ENCODE data around the gene MPND. TPM values are rescaled to one million over a fixed set of nuclear protein-coding genes. Genes with fewer than 3 reads are reported as not detected.

Gene MPND
- total and polyA plus RNA-seq, 12 donors: 15.2 to 26.6 (median 20.9) TPM

Other genes with a start within 250 kb of the MPND start
- 100 to 1,000 TPM in 5 of 10 donors, 10 to 100 TPM in 5; 91.5 to 155 (median 101) TPM for gene MAP2K2, start 219.4 kb upstream of the MPND start, total RNA-seq
- 100 to 1,000 TPM; 163 to 288 TPM for gene MAP2K2, start 219.4 kb upstream of the MPND start, polyA plus RNA-seq
- not detected for gene CREB3L3, start 189.9 kb upstream of the MPND start, total RNA-seq
- under 1 TPM in 1 of 2 donors, not detected in 1; 0.01 TPM for gene CREB3L3, start 189.9 kb upstream of the MPND start, polyA plus RNA-seq
- gene SIRT6, start 161.0 kb upstream of the MPND start, total RNA-seq: 10 to 100 TPM in 8 of 10 donors, 1 to 10 TPM in 2; 7.9 to 14.6 (median 11.9) TPM
- gene SIRT6, start 161.0 kb upstream of the MPND start, polyA plus RNA-seq: 10 to 100 TPM; 24.1 to 26.9 TPM
- gene ANKRD24, start 160.9 kb upstream of the MPND start, total RNA-seq: 1 to 10 TPM in 1 of 10 donors, under 1 TPM in 9; 0.12 to 1.0 (median 0.29) TPM
- under 1 TPM; 0.14 to 0.66 TPM for gene ANKRD24, start 160.9 kb upstream of the MPND start, polyA plus RNA-seq
- gene EBI3, start 114.0 kb upstream of the MPND start, total RNA-seq: 1 to 10 TPM in 2 of 10 donors, under 1 TPM in 4, not detected in 4; 0.49 to 2.2 (median 0.81) TPM
- 1 to 10 TPM in 1 of 2 donors, under 1 TPM in 1; 0.73 to 2.4 TPM for gene EBI3, start 114.0 kb upstream of the MPND start, polyA plus RNA-seq
- 10 to 100 TPM in 6 of 10 donors, 1 to 10 TPM in 4; 7.9 to 11.9 (median 10.4) TPM for gene YJU2, start 96.5 kb upstream of the MPND start, total RNA-seq
- gene YJU2, start 96.5 kb upstream of the MPND start, polyA plus RNA-seq: 10 to 100 TPM; 29.2 to 32.8 TPM
- under 1 TPM in 3 of 10 donors, not detected in 7; 0.17 to 0.37 (median 0.30) TPM for gene SHD, start 64.3 kb upstream of the MPND start, total RNA-seq
- gene SHD, start 64.3 kb upstream of the MPND start, polyA plus RNA-seq: under 1 TPM in 1 of 2 donors, not detected in 1; 0.03 TPM
- under 1 TPM in 1 of 10 donors, not detected in 9; 0.35 TPM for gene TMIGD2, start 41.2 kb upstream of the MPND start, total RNA-seq
- gene TMIGD2, start 41.2 kb upstream of the MPND start, polyA plus RNA-seq: under 1 TPM in 1 of 2 donors, not detected in 1; 0.07 TPM
- under 1 TPM in 1 of 10 donors, not detected in 9; 0.25 TPM for gene FSD1, start 39.0 kb upstream of the MPND start, total RNA-seq
- gene FSD1, start 39.0 kb upstream of the MPND start, polyA plus RNA-seq: under 1 TPM in 1 of 2 donors, not detected in 1; 0.10 TPM
- 1 to 10 TPM in 9 of 10 donors, under 1 TPM in 1; 0.56 to 9.1 (median 2.6) TPM for gene STAP2, start 4.7 kb upstream of the MPND start, total RNA-seq
- gene STAP2, start 4.7 kb upstream of the MPND start, polyA plus RNA-seq: 1 to 10 TPM; 2.1 to 2.2 TPM
- gene SH3GL1, start 57.0 kb downstream of the MPND start, total RNA-seq: 10 to 100 TPM; 13.1 to 33.4 (median 17.6) TPM
- gene SH3GL1, start 57.0 kb downstream of the MPND start, polyA plus RNA-seq: 10 to 100 TPM; 20.1 to 41.8 TPM
- 1 to 10 TPM; 4.5 to 8.7 (median 6.6) TPM for gene CHAF1A, start 59.1 kb downstream of the MPND start, total RNA-seq
- gene CHAF1A, start 59.1 kb downstream of the MPND start, polyA plus RNA-seq: 1 to 10 TPM; 4.2 to 4.4 TPM
- gene UBXN6, start 114.2 kb downstream of the MPND start, total RNA-seq: 100 to 1,000 TPM in 9 of 10 donors, 10 to 100 TPM in 1; 90.6 to 123 (median 104) TPM
- gene UBXN6, start 114.2 kb downstream of the MPND start, polyA plus RNA-seq: 100 to 1,000 TPM; 127 to 131 TPM
- gene HDGFL2, start 128.7 kb downstream of the MPND start, total RNA-seq: 10 to 100 TPM; 20.5 to 39.0 (median 26.7) TPM
- gene HDGFL2, start 128.7 kb downstream of the MPND start, polyA plus RNA-seq: 10 to 100 TPM; 32.9 to 40.9 TPM
- gene PLIN4, start 174.9 kb downstream of the MPND start, total RNA-seq: 100 to 1,000 TPM; 143 to 416 (median 198) TPM
- gene PLIN4, start 174.9 kb downstream of the MPND start, polyA plus RNA-seq: 100 to 1,000 TPM in 1 of 2 donors, 10 to 100 TPM in 1; 42.0 to 225 TPM
- gene PLIN5, start 191.7 kb downstream of the MPND start, total RNA-seq: 100 to 1,000 TPM in 1 of 10 donors, 10 to 100 TPM in 9; 33.6 to 144 (median 45.7) TPM
- 100 to 1,000 TPM in 1 of 2 donors, 10 to 100 TPM in 1; 25.7 to 149 TPM for gene PLIN5, start 191.7 kb downstream of the MPND start, polyA plus RNA-seq
- gene LRG1, start 196.5 kb downstream of the MPND start, total RNA-seq: 1 to 10 TPM in 1 of 10 donors, under 1 TPM in 9; 0.06 to 1.3 (median 0.31) TPM
- under 1 TPM; 0.15 to 0.29 TPM for gene LRG1, start 196.5 kb downstream of the MPND start, polyA plus RNA-seq
- gene SEMA6B, start 216.1 kb downstream of the MPND start, total RNA-seq: 10 to 100 TPM in 4 of 10 donors, 1 to 10 TPM in 6; 3.4 to 27.9 (median 9.0) TPM
- 10 to 100 TPM in 1 of 2 donors, 1 to 10 TPM in 1; 9.1 to 12.8 TPM for gene SEMA6B, start 216.1 kb downstream of the MPND start, polyA plus RNA-seq

Measured in heart right ventricle (tissue), 12 donors.